PFSK-1 (cell line): ENCODE measurements around the gene SVOPL.

Experiments used
- REST ChIP-seq, 2 experiments: IDR thresholded peaks; 2 replicates each; pipeline versions ENCODE4 v1.6.1 to v1.8.0; 2011 to 2012; ENCODE audit warnings: low read depth in 2 of 2, low read length in 2 of 2, control low read depth in 1 of 2, inconsistent platforms in 1 of 2, mild to moderate bottlenecking in 1 of 2, moderate library complexity in 1 of 2; ENCODE audit not compliant: insufficient read depth in 1 of 2
- SIN3A ChIP-seq: IDR thresholded peaks from 2 replicates; pipeline ENCODE4 v1.6.1; 2012; ENCODE audit warnings: mild to moderate bottlenecking, low read length, moderate library complexity, borderline replicate concordance; ENCODE audit not compliant: insufficient read depth
- TAF1 ChIP-seq: IDR thresholded peaks from 2 replicates; pipeline ENCODE4 v1.6.1; 2012; ENCODE audit warnings: low read length, control low read depth, borderline replicate concordance; ENCODE audit not compliant: insufficient read depth

DNA sequence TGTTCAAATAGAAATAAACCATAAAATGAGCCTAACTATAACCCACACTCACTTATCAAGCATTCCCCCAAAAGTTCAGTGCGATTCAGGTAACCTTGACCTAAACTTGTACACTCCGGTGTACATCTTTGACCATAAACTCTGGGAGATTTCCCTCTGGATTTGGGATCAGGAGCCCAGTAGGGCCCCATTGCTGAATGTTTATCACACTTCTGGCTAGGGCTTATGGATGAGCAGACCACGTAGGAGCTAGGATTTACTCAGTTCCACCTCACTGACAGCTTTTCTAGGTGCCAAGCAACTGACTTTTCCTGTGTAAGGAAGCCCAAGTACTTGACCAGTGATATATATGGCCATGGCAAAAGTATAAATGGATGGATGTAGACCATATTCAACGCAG, 113.7 kb downstream of the SVOPL start:
- TF ChIP-seq TAF1 = no peak
- TF ChIP-seq REST (IDR thresholded peaks at IDR 0.05; ENCODE audit: insufficient read depth in 1 of 2, low read depth in 2 of 2, low read length in 2 of 2) = no peak
- no peak for TF ChIP-seq SIN3A
